HG03571 (cell line): ENCODE data around the gene LRIG2.
"Not testable (repeated sequence)": the region's sequence is repeated elsewhere in the genome, so short reads cannot be mapped to it uniquely, and the experiment has no call there.

Source experiments
- ATAC-seq: cut with Tn5 transposase; IDR thresholded peaks from one replicate; pipeline ENCODE4 v1.9.1; 2021; ENCODE audit not compliant: unreplicated experiment

The LRIG2 gene

DNA sequence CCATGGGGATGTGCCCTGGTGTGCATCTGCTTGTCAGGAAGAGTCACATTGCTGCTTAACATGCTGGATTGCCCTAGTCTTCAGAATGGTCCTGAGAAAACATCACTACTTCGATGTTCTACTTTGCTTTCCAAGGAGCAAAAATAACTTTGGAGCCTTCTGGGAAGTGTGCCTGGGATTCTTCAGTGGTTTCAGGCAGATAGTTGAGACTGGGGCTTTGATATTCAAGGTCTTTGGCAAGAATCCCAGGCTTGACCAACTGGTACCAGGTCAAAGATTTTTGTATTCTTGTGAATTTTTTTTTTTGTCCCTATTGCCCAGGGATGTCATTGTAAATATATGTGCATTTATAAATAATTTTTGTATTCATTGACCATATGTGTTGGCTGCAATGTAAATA is 51.4 kb downstream of the LRIG2 start:
- ATAC-seq = no peak

DNA sequence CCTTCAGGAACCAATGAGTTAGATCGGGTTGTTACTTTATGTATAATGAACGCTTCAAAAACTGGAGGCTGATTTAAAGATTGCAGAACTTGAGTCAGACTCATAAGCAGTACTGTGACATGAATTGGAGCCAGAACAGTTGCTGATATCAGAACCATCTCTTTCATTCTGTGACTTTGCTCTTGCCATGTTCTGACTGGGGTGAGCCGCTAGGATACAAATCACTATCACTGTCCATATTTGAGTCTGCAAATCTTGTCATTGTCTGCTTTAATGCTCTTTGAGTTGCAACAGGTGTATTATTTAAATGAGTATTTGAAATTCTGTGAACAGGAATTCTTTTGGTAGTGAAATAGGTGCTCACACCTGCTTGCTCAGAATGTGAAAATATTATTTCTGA is 52.5 kb downstream of the LRIG2 start:
- ATAC-seq = no peak

DNA sequence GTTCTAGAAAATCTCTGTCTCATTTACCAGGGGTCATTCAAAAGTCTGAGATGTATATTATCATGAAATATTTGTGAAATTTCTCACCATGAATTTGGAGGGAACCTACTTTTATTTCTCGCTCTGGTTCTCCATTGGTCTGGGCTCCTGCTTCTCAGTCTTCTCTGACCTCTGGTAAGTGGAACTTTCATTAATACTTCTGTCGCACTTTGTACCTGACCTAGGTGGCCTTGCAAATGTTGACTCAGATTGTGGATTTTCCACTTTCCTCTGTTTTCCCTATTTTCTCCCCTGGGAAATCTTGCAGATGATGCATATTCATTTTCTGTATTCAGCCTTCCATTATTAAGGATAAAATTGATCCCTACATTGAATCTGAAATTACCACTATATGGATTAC is 53.2 kb downstream of the LRIG2 start:
- ATAC-seq = no peak

DNA sequence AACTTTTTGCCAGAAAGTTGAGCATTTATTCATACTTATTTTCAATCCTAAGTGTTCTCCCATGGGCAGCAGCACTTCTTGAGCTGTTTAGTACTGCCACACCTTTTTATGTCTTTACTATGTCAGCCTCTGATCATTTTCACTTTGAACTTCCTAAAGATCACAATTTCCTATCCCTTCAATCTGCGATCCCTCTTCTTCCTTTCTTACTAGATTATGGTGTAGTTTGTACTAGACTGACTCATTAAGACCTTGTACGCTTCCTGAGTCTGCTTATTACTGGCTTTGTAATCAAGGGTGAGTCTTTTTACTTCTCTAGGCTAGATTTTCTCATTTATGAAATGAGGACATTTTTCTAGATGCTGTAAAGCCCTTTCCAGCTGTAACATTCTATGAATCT is 55.1 kb downstream of the LRIG2 start:
- no peak for ATAC-seq

DNA sequence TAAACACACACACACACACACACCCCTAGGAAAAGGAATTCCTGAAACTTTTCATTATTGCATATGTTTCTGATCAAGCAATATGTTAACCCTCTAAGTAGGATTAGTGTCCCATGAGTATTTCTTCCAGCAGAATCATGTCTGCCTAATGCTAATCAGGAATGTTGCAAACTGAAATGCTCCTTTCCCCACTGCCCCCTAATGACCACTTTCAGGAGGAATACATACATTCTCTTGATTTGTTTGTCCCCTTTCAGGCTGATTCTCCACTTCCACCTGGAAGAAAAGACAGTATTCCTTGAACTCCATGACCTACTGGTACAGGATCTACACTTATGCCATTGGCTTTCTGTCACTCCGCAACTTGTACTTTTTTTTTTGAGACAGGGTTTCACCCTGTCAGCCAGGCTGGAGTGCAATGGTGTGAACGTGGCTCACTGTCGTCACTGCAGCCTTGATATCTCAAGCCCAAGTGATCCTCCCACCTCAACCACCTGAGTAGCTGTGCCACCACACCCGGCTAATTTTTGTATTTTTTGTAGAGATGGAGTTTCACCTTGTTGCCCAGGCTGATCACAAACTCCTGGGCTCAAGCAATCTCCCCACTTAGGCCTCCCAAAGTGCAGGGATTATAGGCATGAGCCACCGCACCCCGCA is 56.7 kb downstream of the LRIG2 start:
- ATAC-seq = no peak

DNA sequence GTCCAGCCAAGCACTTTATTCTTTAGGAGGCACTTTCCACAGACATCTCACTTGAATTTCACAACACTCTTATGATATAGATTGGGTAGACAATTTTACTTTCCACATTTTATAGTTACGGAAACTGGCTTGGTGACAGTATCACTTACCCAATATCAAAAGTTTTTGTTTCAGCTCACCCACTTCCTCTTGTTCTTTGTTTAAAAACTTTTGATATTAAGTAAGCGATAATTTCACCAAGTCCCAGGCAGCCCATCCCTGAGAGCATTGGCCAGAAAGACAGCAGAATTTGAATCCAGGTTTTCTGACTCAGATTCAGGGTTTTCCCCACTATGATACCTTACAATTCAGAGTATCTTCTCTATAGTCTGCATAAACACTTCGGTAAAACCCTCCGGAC is 60.0 kb downstream of the LRIG2 start:
- ATAC-seq = no peak

DNA sequence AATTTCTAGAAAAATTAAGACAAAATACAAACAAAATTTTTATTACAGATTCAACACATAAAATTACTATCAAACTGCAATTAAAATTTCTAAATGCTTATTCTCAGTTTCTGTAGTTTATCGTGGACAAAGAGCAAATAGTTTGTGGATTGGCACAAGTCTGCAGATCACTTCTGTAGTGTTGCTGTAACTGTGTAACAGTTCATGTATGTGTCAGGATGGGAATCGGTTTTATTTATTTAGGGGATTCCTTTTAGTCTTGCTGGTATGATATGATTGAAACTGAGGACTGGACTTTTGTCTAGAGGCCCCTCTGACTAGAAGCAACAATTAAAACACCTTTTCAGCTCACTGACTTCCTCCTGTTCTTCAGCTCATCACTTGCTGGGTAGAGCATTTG is 60.8 kb downstream of the LRIG2 start:
- no peak for ATAC-seq

DNA sequence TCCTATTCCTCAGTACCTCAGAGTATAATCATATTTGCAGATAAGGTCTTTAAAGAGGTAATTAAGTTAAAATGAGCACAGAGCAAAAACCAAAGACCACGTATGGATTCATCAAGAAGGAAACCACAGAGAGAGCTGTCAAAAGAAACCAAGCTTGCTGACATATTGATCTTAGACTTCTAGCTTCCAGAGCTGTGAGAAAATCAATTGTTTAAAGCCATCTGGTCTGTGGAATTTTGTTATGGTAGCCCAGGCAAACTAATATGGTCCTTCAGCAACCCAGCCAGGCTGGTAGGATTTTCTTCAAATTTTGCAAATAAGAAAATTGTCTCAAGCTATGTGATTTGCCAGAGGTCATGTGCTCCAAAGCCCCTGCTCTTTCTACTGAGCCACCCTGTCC is 62.5 kb downstream of the LRIG2 start:
- ATAC-seq = no peak

DNA sequence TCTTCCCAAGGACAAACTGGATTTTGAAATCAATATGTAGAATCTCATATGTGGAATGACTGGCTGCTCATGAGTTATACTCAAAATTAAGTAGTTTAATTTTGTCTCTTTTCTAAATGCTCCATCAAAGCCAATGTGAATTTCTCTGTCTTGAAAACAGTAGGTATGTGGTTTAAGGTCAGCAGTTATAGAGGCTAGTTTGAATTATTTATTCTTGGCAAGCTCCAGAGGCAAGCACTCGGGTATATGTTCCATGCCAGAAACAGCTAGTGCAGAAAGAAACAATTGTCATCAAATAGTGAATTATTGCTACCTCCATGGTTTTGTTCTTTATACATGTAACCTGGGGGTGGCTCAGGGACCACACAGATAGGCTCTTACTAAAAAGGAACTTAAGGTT is 63.5 kb downstream of the LRIG2 start:
- ATAC-seq = no peak

DNA sequence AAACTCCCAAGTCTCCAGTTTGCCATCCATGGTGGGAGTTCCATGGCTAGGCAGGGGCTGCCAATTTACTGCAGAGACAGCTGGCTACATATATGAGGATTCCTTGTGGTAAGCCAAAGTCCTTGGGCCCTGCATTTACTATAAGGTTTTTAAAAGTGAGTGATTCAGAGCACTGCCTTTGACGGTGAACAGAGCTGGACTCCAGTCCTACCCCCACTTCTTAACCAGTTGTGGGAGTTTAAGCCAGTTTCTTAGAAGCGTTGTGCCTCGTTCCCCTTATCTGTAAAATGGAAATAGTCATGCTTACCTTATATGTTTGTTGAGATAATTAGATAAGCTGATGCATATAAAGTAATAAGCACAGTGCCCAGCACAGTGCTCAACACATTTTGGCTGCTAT is 64.6 kb downstream of the LRIG2 start:
- ATAC-seq = no peak

DNA sequence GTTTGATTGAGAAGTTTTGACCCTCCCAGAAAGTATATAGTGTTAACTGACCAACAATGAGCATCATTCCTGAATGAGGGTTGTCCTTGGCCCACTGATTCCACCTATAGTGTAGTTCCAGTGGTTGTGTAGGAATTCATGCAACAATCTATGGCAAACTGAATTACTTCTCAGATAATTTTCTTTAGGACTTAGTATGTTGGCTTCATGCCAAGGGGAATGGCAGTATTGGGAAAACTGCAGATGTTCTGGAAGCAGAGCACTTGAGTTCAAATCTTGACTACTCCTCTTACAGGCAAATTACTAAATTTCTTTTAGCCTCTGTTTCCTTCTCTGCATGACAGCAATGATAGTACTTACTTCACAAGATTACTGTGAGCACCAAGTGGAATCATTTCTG is 65.8 kb downstream of the LRIG2 start:
- ATAC-seq = no peak

DNA sequence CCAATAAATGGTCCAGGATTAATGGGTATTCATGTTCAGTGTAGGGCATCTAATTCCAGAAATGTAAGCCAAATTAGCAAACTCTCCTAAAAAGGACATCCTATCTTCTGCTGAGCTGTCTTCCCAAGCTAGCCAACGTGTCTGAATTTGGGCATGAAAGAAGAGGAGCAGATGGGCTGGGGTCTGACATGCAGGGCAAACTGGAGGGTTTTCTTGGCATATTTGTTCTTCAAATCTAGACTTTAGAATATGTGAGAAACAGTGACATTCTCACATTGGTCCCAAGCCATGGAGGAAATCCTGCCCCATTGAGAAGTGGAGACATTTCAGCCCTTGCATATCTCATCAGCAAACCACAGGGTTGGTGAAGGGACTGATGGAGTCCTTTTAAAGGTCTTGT is 67.2 kb downstream of the LRIG2 start:
- ATAC-seq = no peak

DNA sequence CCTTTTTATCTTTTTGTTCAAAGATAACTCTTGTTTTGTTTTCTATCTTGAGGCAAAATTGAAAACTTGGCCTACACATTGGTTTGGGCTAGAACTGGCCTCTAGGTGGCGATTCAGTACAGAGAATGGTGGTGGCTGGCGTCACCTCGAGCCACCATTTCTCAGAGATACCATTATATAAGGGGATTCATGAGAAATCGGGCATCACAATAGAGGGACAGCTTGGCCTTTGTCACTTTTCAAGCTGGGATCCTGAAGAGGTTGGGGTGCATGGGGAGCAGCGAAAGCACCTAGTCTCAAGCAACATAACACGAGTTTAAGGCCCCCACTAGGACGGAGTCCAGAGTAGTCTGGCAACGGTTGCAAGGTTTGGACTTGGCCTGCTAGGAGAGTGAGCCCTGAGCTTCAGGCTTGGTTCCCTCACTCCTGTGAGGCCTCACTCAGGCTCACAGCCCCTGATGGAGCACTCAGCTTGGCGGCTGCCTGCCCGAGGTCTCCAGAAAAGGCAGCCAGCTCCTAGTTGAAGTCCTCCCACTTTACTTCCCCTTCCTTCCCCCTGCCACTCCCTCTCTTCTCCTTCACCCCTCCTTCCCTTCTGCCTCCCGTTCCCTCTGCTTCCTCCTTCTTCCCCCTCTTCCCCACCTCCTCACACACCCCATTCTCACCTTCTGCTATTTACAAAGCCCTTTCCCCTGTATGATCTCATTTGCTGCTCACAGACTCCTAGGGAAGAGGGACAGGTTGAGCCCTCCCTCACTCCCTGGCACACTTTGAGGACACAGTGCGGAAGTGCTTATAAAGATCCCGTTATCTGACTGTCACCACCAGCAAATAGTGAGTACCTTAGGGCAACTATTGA is 67.8 kb downstream of the LRIG2 start:
- ATAC-seq = peak; percentile 74

DNA sequence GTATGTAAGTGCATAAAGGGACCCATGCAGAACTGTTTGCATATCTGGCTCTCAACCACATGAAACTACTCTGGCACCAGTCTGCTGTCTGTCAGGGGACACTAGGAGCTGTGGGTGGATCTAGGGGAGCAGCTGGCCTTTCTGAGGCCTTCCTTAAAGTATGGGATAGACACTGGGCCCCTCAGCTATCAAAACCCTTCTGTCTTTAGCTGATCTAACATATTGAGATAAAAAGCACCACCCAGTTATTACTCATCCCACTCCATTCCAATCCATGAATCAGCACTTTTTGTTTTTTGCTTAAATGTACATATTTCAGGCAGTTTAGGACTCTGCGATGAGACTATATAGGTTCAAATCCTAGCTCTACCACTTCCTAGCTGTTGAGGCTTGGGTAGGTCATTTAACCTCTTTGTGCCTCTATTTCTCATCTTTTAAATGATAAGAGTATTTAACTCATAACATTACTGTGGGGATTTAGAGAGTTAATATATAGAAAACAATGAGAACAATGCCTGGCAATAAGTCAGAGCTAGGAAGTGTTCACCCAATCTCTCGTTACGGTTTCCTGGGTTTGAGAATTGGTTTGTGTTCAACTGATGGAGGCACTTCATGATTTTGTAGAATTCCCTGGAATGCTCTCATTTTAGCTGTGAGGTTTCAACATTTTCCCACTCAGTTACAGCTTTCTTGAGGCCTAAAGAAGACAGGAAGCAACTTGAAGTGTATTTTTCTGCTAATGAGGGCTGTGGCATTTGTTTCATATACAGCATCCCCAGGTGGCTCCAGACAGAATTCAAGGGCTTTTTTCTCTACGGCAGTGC is 68.9 kb downstream of the LRIG2 start:
- ATAC-seq = no peak

DNA sequence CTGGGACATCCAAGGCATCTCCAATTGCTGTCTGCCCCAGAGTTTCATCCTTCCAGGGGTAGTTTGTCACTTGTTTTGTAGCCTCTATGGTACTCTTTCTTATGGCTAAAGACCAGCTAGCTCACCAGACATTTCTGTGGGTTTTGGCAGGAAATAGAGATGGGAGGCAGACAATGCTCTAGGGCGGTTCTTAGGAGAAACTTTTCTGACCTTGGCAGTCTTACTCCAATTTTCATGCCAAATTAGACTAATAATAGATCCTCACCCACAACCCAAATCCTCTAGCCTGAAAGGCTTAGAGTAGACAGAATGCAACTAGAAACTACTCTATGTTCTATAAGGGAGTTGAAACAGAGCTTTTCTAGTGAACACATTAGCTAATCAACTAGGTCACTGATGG is 69.8 kb downstream of the LRIG2 start:
- no peak for ATAC-seq

DNA sequence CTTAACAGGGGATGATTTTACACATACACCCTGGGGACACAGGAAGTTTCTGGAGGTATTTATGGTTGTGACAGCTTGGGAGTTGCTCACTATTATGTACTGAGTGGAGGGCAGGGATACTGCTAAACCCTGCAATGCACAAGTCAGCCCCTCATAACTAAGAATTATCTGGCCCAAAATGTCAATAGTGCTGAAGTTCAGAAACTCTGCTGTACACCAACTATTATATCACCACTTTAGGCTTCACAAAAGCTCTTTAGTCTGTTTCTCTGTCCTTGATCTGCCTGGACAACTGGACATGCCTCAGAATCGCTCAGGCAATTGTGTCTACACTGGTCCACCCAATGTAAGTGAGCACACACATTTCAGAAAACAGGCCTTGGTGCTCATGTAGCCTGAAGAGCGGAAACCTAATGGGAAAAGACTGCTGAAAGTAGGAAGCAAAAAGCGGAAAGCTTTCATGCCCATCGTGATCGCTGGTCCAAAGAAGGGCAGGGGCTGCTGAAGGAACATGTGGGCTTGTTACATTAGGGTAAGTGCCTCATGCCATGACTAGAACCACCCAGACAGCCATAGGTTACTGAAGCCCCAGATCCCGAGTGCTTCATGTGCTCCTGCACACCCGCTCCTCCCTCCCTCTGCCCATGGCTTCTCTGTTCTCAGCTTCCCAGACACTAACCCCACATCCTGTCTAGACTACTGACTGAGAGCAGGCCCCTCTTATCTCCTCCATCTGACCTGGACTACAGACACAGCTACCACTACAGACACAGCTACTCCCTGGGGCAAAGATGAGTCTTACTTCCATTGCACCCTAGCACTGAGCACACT is 73.5 kb downstream of the LRIG2 start:
- ATAC-seq = no peak

DNA sequence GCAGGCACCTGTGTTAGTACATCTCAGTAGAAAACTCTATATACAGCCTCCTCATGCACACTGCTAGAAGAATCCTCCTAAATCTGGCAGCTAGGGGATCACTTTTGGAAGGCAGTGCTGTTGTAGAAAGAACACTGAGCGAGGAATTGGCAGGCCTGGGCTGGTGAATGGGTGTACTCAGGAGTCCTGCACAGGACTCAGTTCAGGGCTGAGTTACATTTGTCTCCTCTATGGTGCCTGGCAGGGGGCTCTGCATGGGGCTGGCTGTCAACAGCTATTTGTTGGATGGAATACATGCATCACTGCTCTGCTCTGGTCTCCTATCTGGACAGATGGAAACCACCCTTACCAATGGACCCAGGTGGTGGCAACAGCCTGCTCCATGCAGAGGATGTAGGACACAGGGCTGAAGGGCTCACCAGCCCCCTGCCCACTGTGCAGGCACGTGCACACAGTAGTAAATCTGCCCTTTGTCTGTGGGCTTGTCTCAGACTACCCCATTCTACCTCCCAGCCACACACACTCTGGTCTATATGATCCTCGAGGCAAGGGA is 74.2 kb downstream of the LRIG2 start:
- ATAC-seq = no peak

DNA sequence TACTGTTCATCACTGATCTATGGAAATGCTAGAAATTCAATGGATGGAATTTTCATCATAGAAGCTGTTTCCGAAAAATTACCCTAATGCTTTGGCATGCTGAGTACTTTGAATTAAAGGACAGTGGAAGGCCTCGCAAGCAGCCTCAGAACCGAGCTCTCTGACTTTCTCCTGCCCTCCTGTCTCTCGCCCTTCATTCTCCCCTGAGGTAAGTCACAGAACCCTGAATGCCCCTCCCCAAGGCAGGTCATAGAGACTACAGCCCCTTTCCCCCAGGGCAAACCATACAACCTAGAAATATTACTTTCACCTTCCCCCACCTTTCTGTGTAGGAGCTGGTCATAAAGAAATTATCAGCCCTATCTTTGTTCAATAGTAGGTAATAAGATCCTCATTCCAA is 74.8 kb downstream of the LRIG2 start:
- no peak for ATAC-seq

DNA sequence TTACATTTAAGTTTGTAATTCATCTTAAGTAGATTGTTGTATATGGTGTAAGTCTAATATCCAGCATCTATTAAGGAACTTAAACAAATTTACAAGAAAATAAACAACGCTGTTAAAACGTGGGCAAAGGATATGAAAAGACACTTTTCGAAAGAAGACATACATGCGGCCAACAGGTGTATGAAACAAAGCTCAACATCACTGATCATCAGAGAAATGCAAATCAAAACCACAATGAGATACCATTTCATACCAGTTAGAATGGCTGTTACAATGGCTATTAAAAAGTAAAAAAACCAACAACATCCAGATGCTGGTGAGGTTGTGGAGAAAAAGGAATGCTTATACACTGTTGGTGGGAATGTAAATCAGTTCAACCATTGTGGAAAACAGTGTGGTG is 77.5 kb downstream of the LRIG2 start:
- ATAC-seq = not testable (repeated sequence)

DNA sequence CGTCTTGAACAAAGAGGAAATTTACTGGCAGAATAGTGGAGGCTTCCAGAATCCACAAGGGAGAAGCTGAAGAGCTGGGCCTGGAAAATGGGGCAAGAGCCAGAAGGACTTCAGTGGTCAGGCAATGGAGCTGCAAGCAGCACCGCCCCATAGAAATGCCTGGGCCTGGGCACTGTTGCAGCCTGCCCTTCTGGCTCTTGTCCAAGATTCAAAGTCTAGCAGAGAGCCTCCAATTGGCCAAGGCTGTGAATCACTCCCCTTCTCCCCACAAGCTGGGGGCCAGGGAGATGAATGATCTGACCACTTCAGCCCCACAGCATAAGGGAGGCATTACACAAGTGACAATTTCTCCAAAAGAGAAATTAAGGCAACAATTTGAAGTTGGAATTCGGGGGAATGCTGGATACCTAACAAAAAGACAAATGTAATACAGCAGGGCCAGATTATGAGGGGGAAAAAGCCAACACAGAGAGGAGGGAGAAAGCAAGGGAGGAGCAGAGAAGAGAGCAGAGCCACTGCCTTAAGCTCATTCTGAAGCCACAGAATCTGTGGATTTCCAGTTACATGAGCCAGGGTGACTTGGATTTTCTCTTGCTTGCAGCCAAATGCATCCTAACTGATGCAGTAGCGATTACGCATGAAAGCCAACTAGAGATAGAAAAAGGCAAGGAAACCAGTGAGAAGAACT is 80.3 kb downstream of the LRIG2 start:
- ATAC-seq = no peak
